Cardiac muscle cell (in vitro differentiated cells and primary cell): Measurements from ENCODE around the gene RNU1-4. TPM values are rescaled to one million over a fixed set of nuclear protein-coding genes. Genes with fewer than 3 reads are reported as not detected.

Source experiments
- polyA plus RNA-seq: library from polyadenylated mRNA; unstranded; fragments of >200 nt; fragmentation: Nextera tagmentation; extraction: Ambion mirVana; gene quantifications from 2 replicates; pipeline ENCODE4 v1.2.1, GENCODE V29; 2016
- total RNA-seq: library from RNA; depleted of rRNA; stranded (reverse); fragments of >200 nt; gene quantifications from 2 replicates; pipeline ENCODE4 v1.2.3, GENCODE V29; 2016

Gene RNU1-4
- total and polyA plus RNA-seq, 2 experiments from 2014 or later: under 0.01 TPM; not detected in 1

Other genes starting within 250 kb of the RNU1-4 start
- under 0.01 TPM in 2 replicates for gene RNU1-1, start 226.2 kb upstream of the RNU1-4 start, total RNA-seq
- gene RNU1-1, start 226.2 kb upstream of the RNU1-4 start, polyA plus RNA-seq: 3.8 TPM in 1 of 2 replicates, not detected in the other
- gene NBPF1, start 127.0 kb upstream of the RNU1-4 start, total RNA-seq: 32.7 and 42.8 TPM in 2 replicates
- 52.1 and 57.6 TPM in 2 replicates for gene NBPF1, start 127.0 kb upstream of the RNU1-4 start, polyA plus RNA-seq
- under 0.01 TPM in 2 replicates for gene RNU1-3, start 73.6 kb upstream of the RNU1-4 start, total RNA-seq
- 3.8 TPM in 1 of 2 replicates, not detected in the other for gene RNU1-3, start 73.6 kb upstream of the RNU1-4 start, polyA plus RNA-seq
- under 0.01 TPM in 2 replicates for gene RNU1-2, start 155.5 kb downstream of the RNU1-4 start, total RNA-seq
- gene RNU1-2, start 155.5 kb downstream of the RNU1-4 start, polyA plus RNA-seq: 3.8 TPM in 1 of 2 replicates, not detected in the other
- 17.9 and 30.3 TPM in 2 replicates for gene CROCC, start 181.4 kb downstream of the RNU1-4 start, total RNA-seq
- 12.1 and 14.6 TPM in 2 replicates for gene CROCC, start 181.4 kb downstream of the RNU1-4 start, polyA plus RNA-seq
- 51.9 and 79.7 TPM in 2 replicates for gene MFAP2, start 240.1 kb downstream of the RNU1-4 start, total RNA-seq
- 91.4 and 162 TPM in 2 replicates for gene MFAP2, start 240.1 kb downstream of the RNU1-4 start, polyA plus RNA-seq